GM19099 (cell line): Measurements from ENCODE around the gene AMPH.

Source experiments
- POLR2A ChIP-seq: IDR thresholded peaks from 3 replicates; pipeline ENCODE4 v1.6.1; 2011; ENCODE audit warnings: low read depth; ENCODE audit not compliant: insufficient read length; ENCODE audit errors: extremely low read depth

The AMPH gene

DNA sequence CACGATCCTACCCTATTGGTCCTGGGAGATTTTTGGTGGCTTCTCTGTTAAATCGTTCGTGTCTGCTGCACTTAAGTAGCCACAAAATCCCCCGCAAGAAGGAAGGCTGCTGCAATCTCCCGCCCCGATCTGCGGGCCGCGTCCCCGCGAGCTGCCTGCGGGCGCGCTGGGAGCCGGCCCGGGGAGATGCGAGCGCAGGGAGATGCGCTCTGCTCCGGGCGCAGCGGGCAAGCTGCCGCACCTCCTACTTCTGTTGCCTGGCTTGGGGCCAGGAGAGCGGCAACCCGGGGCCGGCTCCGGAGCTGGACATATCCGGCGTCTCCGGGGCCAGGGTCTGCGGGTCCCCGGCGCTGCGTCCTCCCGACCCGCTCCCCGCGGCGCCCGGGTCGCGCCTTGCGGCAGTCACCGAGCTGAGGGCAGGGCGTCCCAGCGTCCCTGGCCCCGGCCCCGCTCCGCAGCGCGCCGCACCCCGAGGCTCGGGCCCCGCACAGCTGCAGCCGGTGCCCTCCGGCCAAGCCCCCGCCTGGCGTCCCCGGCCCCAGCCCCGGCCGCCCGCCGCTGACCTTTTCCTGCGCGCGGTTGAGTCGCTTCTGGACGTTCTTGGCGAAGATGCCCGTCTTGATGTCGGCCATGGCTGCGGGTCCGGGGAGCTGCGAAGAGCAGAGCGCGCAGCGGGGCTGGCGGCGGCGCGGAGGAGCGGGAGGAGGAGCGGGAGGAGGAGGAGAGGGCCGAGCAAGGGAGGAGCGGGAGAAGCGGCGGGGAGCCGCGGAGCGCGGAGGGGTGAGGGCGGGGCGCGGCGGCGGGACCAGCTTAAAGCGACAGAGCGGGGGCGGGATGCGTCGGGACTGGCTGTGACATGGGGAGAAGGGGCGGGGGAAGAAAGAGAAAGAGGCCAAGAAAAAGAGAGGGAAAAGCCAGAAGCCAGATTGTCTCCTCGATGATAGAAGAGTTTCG is at the start of gene AMPH:
AMPH (minus strand) TSS at position 654 of the 954 bp plus-strand sequence; CDS start at position 632, 22 bp downstream.
- no peak for TF ChIP-seq POLR2A

- TF ChIP-seq POLR2A, result no peak
Measured at GRCh38 chr7:38679419-38679818, 48.2 kb upstream of the AMPH start.

DNA sequence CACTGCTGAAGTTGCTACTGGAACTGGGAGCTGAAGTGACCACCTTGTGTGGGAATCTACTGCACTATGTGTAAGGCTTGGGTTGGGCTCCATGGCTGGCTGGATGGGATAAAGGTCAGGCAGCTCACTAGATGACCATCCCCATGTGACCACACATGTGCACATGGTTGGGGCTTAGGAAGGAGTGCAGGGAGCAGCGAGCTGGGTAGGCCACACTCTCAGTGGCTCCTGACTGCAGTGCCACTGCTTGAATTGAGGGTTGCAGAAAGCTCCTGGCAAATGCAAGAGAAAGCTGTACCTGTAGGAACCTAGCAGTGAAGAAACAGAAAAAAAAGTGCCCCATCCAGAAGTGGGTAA is 47.5 kb upstream of the AMPH start:
- no peak for TF ChIP-seq POLR2A

- TF ChIP-seq POLR2A, result no peak
Measured at GRCh38 chr7:38677981-38678697, 47.0 kb upstream of the AMPH start.

DNA sequence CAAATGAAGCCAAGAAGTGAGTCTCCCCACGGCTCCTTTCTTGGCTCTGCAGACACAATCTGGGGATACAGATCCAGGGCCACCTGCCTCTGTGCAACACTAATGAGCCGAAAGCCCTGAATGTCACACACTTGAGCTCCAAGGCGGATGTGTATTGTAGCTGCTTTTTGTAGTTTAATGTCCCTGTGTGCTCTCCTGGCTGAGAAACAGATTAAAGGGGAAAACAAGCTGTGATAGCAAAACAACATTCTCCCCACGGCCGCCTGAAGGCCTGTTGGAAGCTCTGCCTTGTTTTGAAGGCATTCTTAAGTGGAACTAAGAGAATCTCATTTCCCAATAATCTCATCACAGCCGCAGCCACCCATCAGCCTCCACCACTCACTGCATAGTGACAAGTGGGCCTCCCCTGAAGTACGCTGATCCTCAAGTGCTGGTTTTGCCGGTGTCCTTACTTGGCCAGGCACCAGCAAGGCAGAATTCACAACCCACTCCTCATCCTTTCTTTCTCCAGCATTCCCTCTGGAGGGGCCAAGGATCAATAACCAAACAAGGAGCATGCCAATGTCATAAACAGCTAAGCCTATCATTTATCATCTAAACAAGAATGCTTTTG is 44.4 kb upstream of the AMPH start:
- TF ChIP-seq POLR2A, result no peak

- TF ChIP-seq POLR2A, result no peak
Measured at GRCh38 chr7:38674513-38674912, 43.3 kb upstream of the AMPH start.

- no peak for TF ChIP-seq POLR2A
Measured at GRCh38 chr7:38673795-38674194, 42.6 kb upstream of the AMPH start.

GRCh38 chr7:38671911-38672905 is 41.0 kb upstream of the AMPH start:
- no peak for TF ChIP-seq POLR2A

DNA sequence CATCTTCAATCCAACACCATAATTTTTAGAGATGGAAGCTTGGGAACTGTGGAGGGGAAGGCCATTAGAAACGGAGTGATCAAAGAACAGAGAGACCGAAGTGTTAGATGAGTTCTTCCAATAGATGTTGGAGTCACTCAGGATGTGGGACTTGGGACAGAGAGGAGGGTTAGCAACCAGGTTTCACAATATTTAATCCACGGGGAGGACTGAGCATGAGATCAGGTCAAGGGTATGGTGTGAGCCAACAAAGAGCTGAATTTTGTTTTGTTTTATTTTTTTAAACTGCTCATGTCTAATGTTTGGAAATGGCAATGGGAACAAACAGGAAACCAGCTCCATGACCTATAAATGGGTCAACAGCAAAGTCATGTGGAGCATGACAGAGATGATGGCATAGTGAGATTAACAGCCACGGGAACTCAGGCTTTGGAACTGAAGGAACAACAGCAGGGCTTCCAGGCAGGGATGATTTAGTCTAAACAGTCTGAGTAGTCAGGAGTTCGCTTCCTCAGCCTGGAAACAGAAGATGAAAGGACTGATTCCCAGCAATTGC is 38.9 kb upstream of the AMPH start:
- TF ChIP-seq POLR2A, result no peak

- no peak for TF ChIP-seq POLR2A
Measured at GRCh38 chr7:38664972-38665371, 33.8 kb upstream of the AMPH start.

GRCh38 chr7:38660427-38661099 is 29.4 kb upstream of the AMPH start:
- TF ChIP-seq POLR2A, result no peak

GRCh38 chr7:38659931-38660330 is 28.8 kb upstream of the AMPH start:
- no peak for TF ChIP-seq POLR2A

GRCh38 chr7:38658921-38659320 is 27.7 kb upstream of the AMPH start:
- TF ChIP-seq POLR2A, result no peak

DNA sequence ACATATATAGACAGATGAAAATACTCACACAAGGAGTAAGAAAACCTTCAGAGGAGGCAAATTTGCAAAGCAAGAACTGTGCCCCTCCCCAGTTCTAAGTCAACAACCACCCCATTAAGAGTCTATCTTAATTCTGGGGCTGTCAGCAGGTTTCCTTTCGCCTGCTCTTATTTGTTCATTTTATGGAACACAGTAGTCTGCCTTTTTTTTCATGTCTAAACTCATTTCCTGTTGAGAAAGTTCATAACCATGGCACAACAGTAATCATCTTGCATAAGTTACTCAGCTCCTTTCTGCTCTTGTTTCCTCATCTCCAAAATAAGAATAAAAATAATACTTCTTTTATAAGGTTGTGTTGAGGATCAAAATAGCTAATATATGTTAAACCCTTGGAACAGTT is 25.8 kb upstream of the AMPH start:
- no peak for TF ChIP-seq POLR2A
